HG02588 (cell line): ENCODE measurements around the gene SIGLEC7.
"Not testable (repeated sequence)": the region's sequence is repeated elsewhere in the genome, so short reads cannot be mapped to it uniquely, and the experiment has no call there.

Experiments
- ATAC-seq: cut with Tn5 transposase; IDR thresholded peaks from one replicate; pipeline ENCODE4 v1.9.1; 2021; ENCODE audit warnings: mild to moderate bottlenecking, moderate library complexity; ENCODE audit not compliant: unreplicated experiment

The SIGLEC7 gene

GRCh38 chr19:51164215-51164614, 22.1 kb downstream of the SIGLEC7 start:
- ATAC-seq, result no peak

- no peak for ATAC-seq
These were observed 24.9 kb downstream of the SIGLEC7 start for GRCh38 chr19:51166846-51167490.

- no peak for ATAC-seq
These were observed 26.6 kb downstream of the SIGLEC7 start for GRCh38 chr19:51168564-51169282.

GRCh38 chr19:51169283-51169918, 27.3 kb downstream of the SIGLEC7 start:
- ATAC-seq, result not testable (repeated sequence)

- no peak for ATAC-seq
These were observed 30.1 kb downstream of the SIGLEC7 start for GRCh38 chr19:51172223-51172622.

- no peak for ATAC-seq
These were observed 31.6 kb downstream of the SIGLEC7 start for GRCh38 chr19:51173681-51174080.

GRCh38 chr19:51179256-51179655, 37.2 kb downstream of the SIGLEC7 start:
- ATAC-seq, result no peak

GRCh38 chr19:51181377-51181912, 39.3 kb downstream of the SIGLEC7 start:
- no peak for ATAC-seq

GRCh38 chr19:51181913-51182419, 39.9 kb downstream of the SIGLEC7 start:
- ATAC-seq, result no peak

GRCh38 chr19:51183629-51184028, 41.5 kb downstream of the SIGLEC7 start:
- ATAC-seq, result no peak

- no peak for ATAC-seq
These were observed 43.2 kb downstream of the SIGLEC7 start for GRCh38 chr19:51185069-51185867.

GRCh38 chr19:51185868-51186215, 43.7 kb downstream of the SIGLEC7 start:
- no peak for ATAC-seq

GRCh38 chr19:51186323-51186722, 44.2 kb downstream of the SIGLEC7 start:
- ATAC-seq, result no peak

- no peak for ATAC-seq
These were observed 45.5 kb downstream of the SIGLEC7 start for GRCh38 chr19:51187395-51188226.

GRCh38 chr19:51188227-51188559, 46.1 kb downstream of the SIGLEC7 start:
- no peak for ATAC-seq

- ATAC-seq, result no peak
These were observed 50.6 kb downstream of the SIGLEC7 start for GRCh38 chr19:51192689-51193088.

- ATAC-seq, result no peak
These were observed 52.6 kb downstream of the SIGLEC7 start for GRCh38 chr19:51194527-51195315.

GRCh38 chr19:51195316-51195586, 53.1 kb downstream of the SIGLEC7 start:
- ATAC-seq, result no peak

GRCh38 chr19:51195616-51196015, 53.5 kb downstream of the SIGLEC7 start:
- ATAC-seq, result no peak

GRCh38 chr19:51196181-51196580, 54.1 kb downstream of the SIGLEC7 start:
- ATAC-seq, result no peak
